ENCODE results near the gene ZFAND2B. TPM values are rescaled to one million over a fixed set of nuclear protein-coding genes. Genes with fewer than 3 reads are reported as not detected.

Gene ZFAND2B
- total RNA-seq, 1 experiment from 2014 or later, result 47.5 TPM

- peaks cover 47% of the 10 kb centered on the region for H3K4me1 ChIP-seq (ENCODE audit: insufficient read depth, low read length)
These were observed 46.5 kb downstream of the ZFAND2B start, which contains the start of gene TUBA4B for GRCh38 chr2:219252900-219253752. Gene TUBA4B (plus strand): TSS chr2:219253243. CDS start chr2:219253408, 165 bp downstream.

GRCh38 chr2:219253753-219254589 is 47.4 kb downstream of the ZFAND2B start, which contains the start of gene TUBA4A:
Gene TUBA4A (minus strand): TSS chr2:219253918. CDS start chr2:219253858, 60 bp downstream.
- intact Hi-C loops (cut with micrococcal nuclease), result loop anchor here (1.0 kb wide), 1 partner anchor 133 kb away; the partner anchor contains the start of gene DNPEP
- POLR2A ChIA-PET (ENCODE audit: unreplicated experiment), result interaction anchor here (0.6 to 0.7 kb wide), 3 partner anchors 20 to 48 kb away, joined by 3 to 20 read pairs (median 10); partner anchors contain the start of gene ZFAND2B
- Histone ChIP-seq H4K20me1 (ENCODE audit: low read length) (no peaks in the 10 kb centered on the region), H3K9ac (ENCODE audit: low read length) (peak within 1 kb of the TSS; percentile 62), H2AFZ (ENCODE audit: low read length) (peak within 1 kb of the TSS; percentile 79), H3K79me2 (ENCODE audit: low read length) (peaks cover 28% of the 10 kb centered on the region), H3K27me3 (ENCODE audit: low read length) (no peaks in the 10 kb centered on the region), H3K4me2 (ENCODE audit: low read length) (peak within 1 kb of the TSS; percentile 90), H3K4me1 (ENCODE audit: insufficient read depth, low read length) (peaks cover 38% of the 10 kb centered on the region), H3K4me3 (ENCODE audit: low read length) (peak within 1 kb of the TSS; percentile 74), H3K27ac (ENCODE audit: low read length) (peak within 1 kb of the TSS; percentile 33), H3F3A (ENCODE audit: low read length, unreplicated experiment) (peaks cover 2% of the 10 kb centered on the region), H3K9me2 (replicated peaks; ENCODE audit: low read length) (no peaks in the 10 kb centered on the region), H3K9me3 (ENCODE audit: low read length) (no peaks in the 10 kb centered on the region), H3K36me3 (ENCODE audit: low read depth, low read length) (peaks cover 6% of the 10 kb centered on the region)
- ATAC-seq, result peak; percentile 58
- CTCF ChIA-PET, result no interaction called here
- peak; percentile 90 for DNase-seq
- BruUV-seq (replicated peaks), result no TSS peak
- TF ChIP-seq EZH2 (IDR thresholded peaks at IDR 0.05; ENCODE audit: low read length, unreplicated experiment), result no peak
- no peak for TF ChIP-seq EZH2phosphoT487 (IDR thresholded peaks at IDR 0.05; ENCODE audit: borderline replicate concordance, low read length)
- no peak for TF ChIP-seq CTCF (conservative IDR thresholded peaks at IDR 0.05; ENCODE audit: low read depth, low read length)

More at GRCh38 chr2:219252900-219253752, 46.5 kb downstream of the ZFAND2B start, which contains the start of gene TUBA4B:
- no peaks in the 10 kb centered on the region for H3K9me3 ChIP-seq (ENCODE audit: low read length)
- peak within 1 kb of the TSS; percentile 90 for H3K4me2 ChIP-seq (ENCODE audit: low read length)
- peaks cover 31% of the 10 kb centered on the region for H3K79me2 ChIP-seq (ENCODE audit: low read length)
- no peak for TF ChIP-seq CTCF (conservative IDR thresholded peaks at IDR 0.05; ENCODE audit: low read depth, low read length)
- TF ChIP-seq EZH2 (IDR thresholded peaks at IDR 0.05; ENCODE audit: low read length, unreplicated experiment), result no peak
- TF ChIP-seq EZH2phosphoT487 (IDR thresholded peaks at IDR 0.05; ENCODE audit: borderline replicate concordance, low read length), result no peak
- CTCF ChIA-PET, result no interaction called here
- DNase-seq (peak; percentile 42), ATAC-seq (peak; percentile 10)
- H3K27me3 ChIP-seq (ENCODE audit: low read length), result no peaks in the 10 kb centered on the region
- BruUV-seq (replicated peaks), result TSS peak; percentile 64
- intact Hi-C loops (cut with micrococcal nuclease), result loop anchor here (1.0 kb wide), 1 partner anchor 134 kb away; the partner anchor contains the start of gene DNPEP
- POLR2A ChIA-PET (ENCODE audit: unreplicated experiment), result interaction anchor here (0.5 to 0.6 kb wide), 4 partner anchors 21 to 647 kb away, joined by 3 to 23 read pairs (median 8); no protein-coding TSS in a partner anchor
- peaks cover 5% of the 10 kb centered on the region for H3F3A ChIP-seq (ENCODE audit: low read length, unreplicated experiment)
- peak within 1 kb of the TSS; percentile 33 for H3K27ac ChIP-seq (ENCODE audit: low read length)
- H3K4me3 ChIP-seq (ENCODE audit: low read length), result peak within 1 kb of the TSS; percentile 74
- H3K36me3 ChIP-seq (ENCODE audit: low read depth, low read length), result peaks cover 9% of the 10 kb centered on the region
- H3K9ac ChIP-seq (ENCODE audit: low read length), result peak within 1 kb of the TSS; percentile 62
- H4K20me1 ChIP-seq (ENCODE audit: low read length), result no peaks in the 10 kb centered on the region
- peak within 1 kb of the TSS; percentile 79 for H2AFZ ChIP-seq (ENCODE audit: low read length)
- H3K9me2 ChIP-seq (replicated peaks; ENCODE audit: low read length), result no peaks in the 10 kb centered on the region
